Epithelial cell of esophagus (primary cell): ENCODE measurements around the gene MEGF11.

Experiments
- DNase-seq: peaks from one replicate; pipeline ENCODE4 v3.0.0; 2010; ENCODE audit warnings: low read depth
- H3K4me3 ChIP-seq: 2 replicates; pipeline ENCODE4 v1.5.1; 2011; ENCODE audit warnings: mild to moderate bottlenecking, low read length, control low read depth
- CTCF ChIP-seq: IDR thresholded peaks from 2 replicates; pipeline ENCODE4 v1.5.1; 2011; ENCODE audit warnings: low read depth, mild to moderate bottlenecking, low read length, control low read depth, inconsistent platforms; ENCODE audit not compliant: insufficient read depth; ENCODE audit errors: missing control alignments

The MEGF11 gene

GRCh38 chr15:65937476-65937875 is 316.1 kb downstream of the MEGF11 start:
- no peak overlapping the region for H3K4me3 ChIP-seq
- no peak for DNase-seq
- no peak for TF ChIP-seq CTCF

- no peak for DNase-seq
- no peak overlapping the region for H3K4me3 ChIP-seq
- no peak for TF ChIP-seq CTCF
Observed at GRCh38 chr15:65937054-65937453, 316.5 kb downstream of the MEGF11 start.

GRCh38 chr15:65936282-65936681 is 317.3 kb downstream of the MEGF11 start:
- no peak overlapping the region for H3K4me3 ChIP-seq
- no peak for TF ChIP-seq CTCF
- DNase-seq, result no peak

GRCh38 chr15:65935391-65935790 is 318.2 kb downstream of the MEGF11 start:
- H3K4me3 ChIP-seq, result no peak overlapping the region
- TF ChIP-seq CTCF, result no peak
- no peak for DNase-seq

GRCh38 chr15:65931221-65931620 is 322.3 kb downstream of the MEGF11 start:
- no peak for TF ChIP-seq CTCF
- DNase-seq, result no peak
- H3K4me3 ChIP-seq, result no peak overlapping the region

GRCh38 chr15:65930134-65930533 is 323.4 kb downstream of the MEGF11 start:
- no peak for DNase-seq
- H3K4me3 ChIP-seq, result no peak overlapping the region
- TF ChIP-seq CTCF, result no peak

- no peak overlapping the region for H3K4me3 ChIP-seq
- no peak for TF ChIP-seq CTCF
- DNase-seq, result no peak
Observed at GRCh38 chr15:65929573-65929972, 324.0 kb downstream of the MEGF11 start.
